BJ (cell line): ENCODE data around the gene EPC1. TPM values are rescaled to one million over a fixed set of nuclear protein-coding genes. Genes with fewer than 3 reads are reported as not detected.
"Not testable (repeated sequence)": the region's sequence is repeated elsewhere in the genome, so short reads cannot be mapped to it uniquely, and the experiment has no call there.

Experiments
- CTCF ChIA-PET: fragments of 350-600 bp; formaldehyde crosslinking; extraction: SDS; loops from one replicate; lab custom pipeline; 2021; ENCODE audit warnings: antibody characterized with exemption, inconsistent platforms; lab: Yijun Ruan, JAX
- POLR2A ChIA-PET: fragments of 300-600 bp; sonication (Branson Sonifier 250); formaldehyde crosslinking; extraction: SDS; loops from one replicate; lab custom pipeline; 2021; ENCODE audit warnings: antibody characterized with exemption; lab: Charles Lee
- DNase-seq: peaks from one replicate; pipeline ENCODE4 v3.0.0-alpha.2; 2011; ENCODE audit warnings: low read depth
- H3K27me3 ChIP-seq: 2 replicates; pipeline ENCODE4 v1.6.0; 2011; ENCODE audit warnings: low read length; ENCODE audit not compliant: control insufficient read depth, insufficient read depth
- H3K36me3 ChIP-seq: 2 replicates; pipeline ENCODE4 v1.5.1; 2011; ENCODE audit warnings: low read length; ENCODE audit not compliant: control insufficient read depth, insufficient read depth
- H3K4me3 ChIP-seq: 2 replicates; pipeline ENCODE4 v1.5.1; 2011; ENCODE audit warnings: low read depth, mild to moderate bottlenecking, control low read depth, low read length
- CTCF ChIP-seq: IDR thresholded peaks from 2 replicates; pipeline ENCODE4 v1.5.1; 2011; ENCODE audit warnings: low read depth, mild to moderate bottlenecking, control low read depth, inconsistent platforms, low read length, moderate library complexity; ENCODE audit not compliant: insufficient read depth
- polyA plus RNA-seq: library from polyadenylated mRNA; depleted of rRNA; stranded (reverse); fragments of >200 nt; gene quantifications from 2 replicates; pipeline ENCODE4 v1.2.3, GENCODE V29; 2011

EPC1 gene
- polyA plus RNA-seq, 1 experiment = 21.6 TPM

GRCh38 chr10:32371101-32371500 lies 24.1 kb upstream of the EPC1 start:
- no peaks in the 10 kb centered on the region for H3K36me3 ChIP-seq
- H3K4me3 ChIP-seq = no peak overlapping the region
- CTCF ChIA-PET = interaction anchor here (1.0 to 1.3 kb wide), 4 partner anchors 10 to 120 kb away, joined by 3 to 4 read pairs (median 4); no protein-coding TSS in a partner anchor
- POLR2A ChIA-PET = no interaction called here
- no peaks in the 10 kb centered on the region for H3K27me3 ChIP-seq
- TF ChIP-seq CTCF = no peak
- DNase-seq = no peak

GRCh38 chr10:32367793-32368453 lies 21.0 kb upstream of the EPC1 start:
- DNase-seq = peak; percentile 12
- Histone ChIP-seq H3K27me3 (no peaks in the 10 kb centered on the region), H3K4me3 (no peak overlapping the region), H3K36me3 (no peaks in the 10 kb centered on the region)
- TF ChIP-seq CTCF = peak; percentile 80
- CTCF ChIA-PET = interaction anchor here (0.7 to 3.1 kb wide), 15 partner anchors 8 to 334 kb away, joined by 3 to 18 read pairs (median 3); no protein-coding TSS in a partner anchor
- POLR2A ChIA-PET = no interaction called here

- no peaks in the 10 kb centered on the region for H3K27me3 ChIP-seq
- CTCF ChIA-PET = interaction anchor here (0.9 to 1.8 kb wide), 5 partner anchors 10 to 114 kb away, joined by 3 to 5 read pairs (median 3); no protein-coding TSS in a partner anchor
These were observed 19.6 kb upstream of the EPC1 start for GRCh38 chr10:32366588-32366987.

GRCh38 chr10:32366111-32366510 lies 19.2 kb upstream of the EPC1 start:
- TF ChIP-seq CTCF = no peak
- Histone ChIP-seq H3K27me3 (no peaks in the 10 kb centered on the region), H3K4me3 (no peak overlapping the region), H3K36me3 (no peaks in the 10 kb centered on the region)
- no peak for DNase-seq
- CTCF ChIA-PET = interaction anchor here (1.3 to 1.8 kb wide), 2 partner anchors 20 to 78 kb away, joined by 3 to 5 read pairs; no protein-coding TSS in a partner anchor
- POLR2A ChIA-PET = no interaction called here

More at GRCh38 chr10:32366588-32366987, 19.6 kb upstream of the EPC1 start:
- Histone ChIP-seq H3K36me3 (no peaks in the 10 kb centered on the region), H3K4me3 (no peak overlapping the region)
- POLR2A ChIA-PET = no interaction called here
- no peak for DNase-seq
- TF ChIP-seq CTCF = no peak

GRCh38 chr10:32365404-32365803 lies 18.4 kb upstream of the EPC1 start:
- H3K36me3 ChIP-seq, H3K27me3 ChIP-seq, DNase-seq, POLR2A ChIA-PET, H3K4me3 ChIP-seq: not testable (repeated sequence)
- CTCF ChIA-PET = interaction anchor here (0.6 kb wide), 1 partner anchor 11 kb away, joined by 3 read pairs; no protein-coding TSS in a partner anchor
